ENCODE results near the gene SLC33A1.
"Not testable (repeated sequence)": the region's sequence is repeated elsewhere in the genome, so short reads cannot be mapped to it uniquely, and the experiment has no call there.

DNA sequence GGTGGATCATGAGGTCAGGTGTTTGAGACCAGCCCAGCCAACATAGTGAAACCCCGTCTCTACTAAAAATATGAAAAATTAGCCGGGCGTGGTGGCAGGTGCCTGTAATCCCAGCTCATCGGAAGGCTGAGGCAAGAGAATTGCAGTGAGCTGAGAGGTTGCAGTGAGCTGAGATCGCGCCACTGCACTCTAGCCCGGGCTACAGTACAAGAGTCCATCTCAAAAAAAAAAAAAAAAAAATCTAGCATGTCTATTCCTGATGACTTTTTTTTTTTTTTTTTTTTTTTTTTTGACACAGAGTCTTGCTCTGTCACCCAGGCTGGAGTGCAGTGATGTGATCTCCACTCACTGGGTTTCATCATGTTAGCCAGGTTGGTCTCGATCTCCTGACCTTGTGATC lies 32.1 kb upstream of the SLC33A1 start:
- TF ChIP-seq RAD21 (conservative IDR thresholded peaks at IDR 0.05); SMC3 (conservative IDR thresholded peaks at IDR 0.05; ENCODE audit: poor library complexity); MXI1 (conservative IDR thresholded peaks at IDR 0.05; ENCODE audit: poor library complexity, severe bottlenecking); EP300 (conservative IDR thresholded peaks at IDR 0.05; ENCODE audit: poor library complexity, severe bottlenecking); POLR2AphosphoS5 (IDR thresholded peaks at IDR 0.05): not testable (repeated sequence)
- TF ChIP-seq, protein P1, sequence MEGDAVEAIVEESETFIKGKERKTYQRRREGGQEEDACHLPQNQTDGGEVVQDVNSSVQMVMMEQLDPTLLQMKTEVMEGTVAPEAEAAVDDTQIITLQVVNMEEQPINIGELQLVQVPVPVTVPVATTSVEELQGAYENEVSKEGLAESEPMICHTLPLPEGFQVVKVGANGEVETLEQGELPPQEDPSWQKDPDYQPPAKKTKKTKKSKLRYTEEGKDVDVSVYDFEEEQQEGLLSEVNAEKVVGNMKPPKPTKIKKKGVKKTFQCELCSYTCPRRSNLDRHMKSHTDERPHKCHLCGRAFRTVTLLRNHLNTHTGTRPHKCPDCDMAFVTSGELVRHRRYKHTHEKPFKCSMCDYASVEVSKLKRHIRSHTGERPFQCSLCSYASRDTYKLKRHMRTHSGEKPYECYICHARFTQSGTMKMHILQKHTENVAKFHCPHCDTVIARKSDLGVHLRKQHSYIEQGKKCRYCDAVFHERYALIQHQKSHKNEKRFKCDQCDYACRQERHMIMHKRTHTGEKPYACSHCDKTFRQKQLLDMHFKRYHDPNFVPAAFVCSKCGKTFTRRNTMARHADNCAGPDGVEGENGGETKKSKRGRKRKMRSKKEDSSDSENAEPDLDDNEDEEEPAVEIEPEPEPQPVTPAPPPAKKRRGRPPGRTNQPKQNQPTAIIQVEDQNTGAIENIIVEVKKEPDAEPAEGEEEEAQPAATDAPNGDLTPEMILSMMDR (IDR thresholded peaks at IDR 0.05; ENCODE audit: poor library complexity, severe bottlenecking) = not testable (repeated sequence)

All from neural cell (in vitro differentiated cells).